Adrenal gland (tissue), 12 donors: ENCODE measurements around the gene DNMT1. TPM values are rescaled to one million over a fixed set of nuclear protein-coding genes. Genes with fewer than 3 reads are reported as not detected.

Experiments used
- DNase-seq, 7 donors: peaks; one replicate each; pipeline ENCODE4 v3.0.0-alpha.2; 2019 to 2020
- H3K27ac ChIP-seq, 5 donors: fragments of 200-600 bp; sonication (generic) in 4 of 5; 1 replicate in 3 of 5; 2 replicates in 2 of 5; pipeline versions ENCODE4 v1.5.1 to v1.8.0; 2016 to 2020; ENCODE audit warnings: mild to moderate bottlenecking in 1 of 5
- H3K27me3 ChIP-seq: fragments of 200-600 bp; 2 replicates; pipeline ENCODE4 v1.8.0; 2021
- H3K36me3 ChIP-seq, 2 donors: fragments of 200-600 bp; replicated peaks in 1 of 2; 1 replicate in 1 of 2; 2 replicates in 1 of 2; pipeline versions ENCODE4 v1.5.1 to v1.8.0; 2018 to 2022
- H3K4me1 ChIP-seq, 2 donors: fragments of 200-600 bp; replicated peaks in 1 of 2; 1 replicate in 1 of 2; 2 replicates in 1 of 2; pipeline versions ENCODE4 v1.5.1 to v1.8.0; 2018 to 2021
- H3K4me3 ChIP-seq, 4 donors: fragments of 200-600 bp; sonication (generic) in 3 of 4; one replicate each; pipeline ENCODE4 v1.5.1; 2016 to 2018
- H3K9me3 ChIP-seq, 3 donors: fragments of 200-600 bp; sonication (generic) in 1 of 3; replicated peaks in 1 of 3; 1 replicate in 2 of 3; 2 replicates in 1 of 3; pipeline versions ENCODE4 v1.5.1 to v1.8.0; 2016 to 2021
- CTCF ChIP-seq, 6 experiments: fragments of 450-650 bp in 4 of 6; fragments of 200-600 bp in 2 of 6; sonication (generic) in 1 of 6; IDR thresholded peaks; 1 replicate in 5 of 6; 2 replicates in 1 of 6; pipeline versions ENCODE4 v1.5.1 to v1.8.0; 2016 to 2021; ENCODE audit warnings: antibody characterized with exemption in 6 of 6, mild to moderate bottlenecking in 2 of 6, moderate library complexity in 1 of 6
- POLR2A ChIP-seq, 2 donors: fragments of 450-650 bp; IDR thresholded peaks; one replicate each; pipeline ENCODE4 v1.6.1; 2017; ENCODE audit warnings: antibody characterized with exemption in 2 of 2, mild to moderate bottlenecking in 2 of 2, moderate library complexity in 1 of 2
- WGBS, 4 donors: extraction: QIAGEN DNeasy Blood & Tissue Kit in 2 of 4; methylation state at CpG; one replicate each; pipeline versions ENCODE4 v1.1.5 to v1.1.7; 2013 to 2017; 5-methylcytosine and 5-hydroxymethylcytosine counted together
- intact Hi-C, 2 donors: fragments of 100-400 bp; cut with DNase I; formaldehyde crosslinking; loops; one replicate each; pipeline versions ENCODE4 v1.14.1 to v1.15.0; 2022 to 2023
- polyA plus RNA-seq, 3 donors: library from polyadenylated mRNA; stranded (reverse); fragments of 200-250 nt in 2 of 3; fragments of 350-450 nt in 1 of 3; fragmentation: Illumina TruSeq in 1 of 3; extraction: RNeasy Lipid Tissue Mini Kit (QIAGEN cat#74804) in 1 of 3; gene quantifications; one replicate each; pipeline ENCODE4 v1.2.3, GENCODE V29; 2013 to 2014
- total RNA-seq, 9 donors: library from RNA; depleted of rRNA in 4 of 9; stranded (reverse); fragments of >200 nt in 4 of 9; fragments of 120-200 nt in 1 of 9; fragmentation: NEBNext Ultra II Directional in 1 of 9; extraction: Animal tissue kit (Norgen Biotek cat#: 25700) in 1 of 9; gene quantifications; one replicate each; pipeline versions ENCODE4 v1.1.0 to v1.2.4, GENCODE V29; 2013 to 2023
- donor health status: healthy with polysubstance abuse.
- donor health status: Bipolar disorder and iron deficiency.
- donor health status: DM: yes; HTN: yes; CAD: no.
- donor health status: DM: no; HTN: no; CAD: no.
- donor health status: DM: no; HTN: no; CAD: no.
- donor health status: DM: yes; HTN: yes; CAD: no.

The DNMT1 gene
- total and polyA plus RNA-seq, 12 donors: 23.6 to 49.7 (median 36.1) TPM

- Histone ChIP-seq H3K36me3 (peaks cover 0 to 92% of the 10 kb centered on the region in 2 donors), H3K9me3 (no peaks in the 10 kb centered on the region), H3K4me3 (no peak overlapping the region), H3K27ac (no peak overlapping the region), H3K4me1 (no peaks in the 10 kb centered on the region), H3K27me3 (no peaks in the 10 kb centered on the region)
- 87 to 96% (median 91%) methylated on average over 10 of the region's 10 CpGs for WGBS, 4 donors
- intact Hi-C loops: no loop called here
- TF ChIP-seq CTCF (IDR thresholded peaks at IDR 0.05): no peak
- DNase-seq: no peak
These were observed 50.4 kb downstream of the DNMT1 start for GRCh38 chr19:10144361-10144760.

- H3K27ac ChIP-seq: no peak overlapping the region
- TF ChIP-seq CTCF (IDR thresholded peaks at IDR 0.05) (no peak), POLR2A (IDR thresholded peaks at IDR 0.05) (no peak)
- WGBS, 4 donors: 80 to 95% (median 93%) methylated on average over 7 to 11 of the region's 11 CpGs
- intact Hi-C loops: no loop called here
- H3K4me1 ChIP-seq: no peaks in the 10 kb centered on the region
- H3K9me3 ChIP-seq: no peaks in the 10 kb centered on the region
- H3K27me3 ChIP-seq: no peaks in the 10 kb centered on the region
- DNase-seq: no peak
- H3K4me3 ChIP-seq: no peak overlapping the region
- H3K36me3 ChIP-seq: peaks cover 0 to 92% of the 10 kb centered on the region in 2 donors
These were observed 51.1 kb downstream of the DNMT1 start for GRCh38 chr19:10143681-10144080.

- H3K4me1 ChIP-seq: no peaks in the 10 kb centered on the region
- no peak overlapping the region for H3K27ac ChIP-seq
- no peaks in the 10 kb centered on the region for H3K27me3 ChIP-seq
- H3K4me3 ChIP-seq: no peak overlapping the region
- intact Hi-C loops: no loop called here
- H3K9me3 ChIP-seq: no peaks in the 10 kb centered on the region
- no peak for TF ChIP-seq POLR2A (IDR thresholded peaks at IDR 0.05)
- TF ChIP-seq CTCF (IDR thresholded peaks at IDR 0.05): no peak
- DNase-seq: no peak
- peaks cover 0 to 97% of the 10 kb centered on the region in 2 donors for H3K36me3 ChIP-seq
- WGBS, 4 donors: 75 to 94% (median 88%) methylated on average over 14 to 15 of the region's 15 CpGs
These were observed 51.9 kb downstream of the DNMT1 start for GRCh38 chr19:10142701-10143375.

GRCh38 chr19:10141973-10142372 is 52.8 kb downstream of the DNMT1 start:
- Histone ChIP-seq H3K4me3 (no peak overlapping the region), H3K27ac (no peak overlapping the region), H3K36me3 (peaks cover 0 to 98% of the 10 kb centered on the region in 2 donors), H3K27me3 (no peaks in the 10 kb centered on the region), H3K9me3 (no peaks in the 10 kb centered on the region), H3K4me1 (no peaks in the 10 kb centered on the region)
- TF ChIP-seq POLR2A (IDR thresholded peaks at IDR 0.05) (no peak), CTCF (IDR thresholded peaks at IDR 0.05) (no peak)
- intact Hi-C loops: no loop called here
- 94 to 97% (median 96%) methylated on average over 13 to 18 of the region's 18 CpGs for WGBS, 4 donors
- no peak for DNase-seq
